ENCODE data around the gene NAMPT. TPM values are rescaled to one million over a fixed set of nuclear protein-coding genes. Genes with fewer than 3 reads are reported as not detected.

The NAMPT gene
- total RNA-seq, 8 experiments from 2014 or later: 24.0 to 138 (median 80.6) TPM

DNA sequence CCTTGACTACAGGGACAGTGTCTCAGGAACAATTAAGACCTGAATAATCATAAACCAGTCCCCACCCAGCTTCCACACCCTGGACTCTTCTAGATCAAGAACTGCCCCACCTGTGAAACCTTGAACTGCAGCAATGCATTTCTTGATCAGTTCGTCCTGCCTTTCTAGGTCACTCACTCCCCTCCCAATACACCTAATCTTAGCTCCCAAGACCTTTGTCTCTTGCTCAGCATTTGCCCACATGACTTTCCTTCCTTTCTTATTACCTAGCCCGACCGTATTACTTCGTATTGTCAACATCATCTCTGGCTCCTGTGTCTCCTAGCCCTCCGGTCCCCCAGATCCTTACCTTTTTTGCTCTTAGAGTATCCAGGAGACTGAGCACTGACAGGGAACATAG, 5.5 kb upstream of the NAMPT start:
- Histone ChIP-seq H3K4me1 (replicated peaks in 1 of 2) (peaks cover 6 to 9% of the 10 kb centered on the region in 2 donors), H3K4me3 (no peak overlapping the region), H3K27ac (no peak overlapping the region)
- ATAC-seq (replicated peaks in 6 of 8): no peak
- in situ Hi-C loops (cut with MboI; ENCODE audit: low pct_unique_long_range_greater_than_20kb in 2 of 9, low sequenced_read_pairs in 9 of 9, unreplicated experiment in 9 of 9): loop anchor here in 1 of 9 experiments (25.0 kb wide), 1 partner anchor 172 kb away; no protein-coding TSS in a partner anchor
- WGBS, 10 experiments: 87 to 100% (median 93%) methylated on average over 1 to 5 of the region's 5 CpGs; no CpG with 5 or more reads in 1 of the 10 experiments

DNA sequence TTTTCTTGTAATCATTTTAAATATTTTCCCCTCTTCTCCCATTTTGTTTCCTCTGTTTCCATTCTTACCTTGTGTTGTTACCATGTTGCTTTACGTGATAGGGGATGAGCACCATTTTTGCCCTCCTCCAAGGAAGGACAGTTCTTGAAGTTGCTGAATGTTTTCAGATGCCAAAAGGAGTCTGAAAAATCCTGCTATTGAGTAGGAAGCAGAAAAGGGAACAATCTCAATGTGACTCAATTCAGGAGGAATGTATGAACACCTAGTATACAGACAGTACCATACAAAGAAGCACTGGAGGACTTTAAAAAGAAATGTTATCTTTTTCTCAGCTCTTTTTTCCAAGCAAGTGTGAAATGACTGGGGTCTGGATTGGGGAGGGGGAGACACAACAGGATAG, 5.1 kb upstream of the NAMPT start:
- WGBS, 10 experiments: 0 to 33% (median 0%) methylated on average over 1 of the region's 1 CpG; no CpG with 5 or more reads in 2 of the 10 experiments
- in situ Hi-C loops (cut with MboI; ENCODE audit: low pct_unique_long_range_greater_than_20kb in 2 of 9, low sequenced_read_pairs in 9 of 9, unreplicated experiment in 9 of 9): loop anchor here in 1 of 9 experiments (25.0 kb wide), 1 partner anchor 172 kb away; no protein-coding TSS in a partner anchor
- no peak for ATAC-seq (replicated peaks in 6 of 8)
- Histone ChIP-seq H3K27ac (no peak overlapping the region), H3K4me3 (no peak overlapping the region), H3K4me1 (replicated peaks in 1 of 2) (peaks cover 6 to 9% of the 10 kb centered on the region in 2 donors)

GRCh38 chr7:106288263-106288662, 3.5 kb upstream of the NAMPT start:
- in situ Hi-C loops (cut with MboI; ENCODE audit: low pct_unique_long_range_greater_than_20kb in 2 of 9, low sequenced_read_pairs in 9 of 9, unreplicated experiment in 9 of 9): loop anchor here in 1 of 9 experiments (25.0 kb wide), 1 partner anchor 174 kb away; no protein-coding TSS in a partner anchor
- WGBS, 10 experiments: 71 to 100% (median 84%) methylated on average over 2 to 7 of the region's 7 CpGs

GRCh38 chr7:106287786-106288185, 3.0 kb upstream of the NAMPT start:
- in situ Hi-C loops (cut with MboI; ENCODE audit: low pct_unique_long_range_greater_than_20kb in 2 of 9, low sequenced_read_pairs in 9 of 9, unreplicated experiment in 9 of 9): loop anchor here in 1 of 9 experiments (25.0 kb wide), 1 partner anchor 175 kb away; no protein-coding TSS in a partner anchor
- WGBS, 10 experiments: 60 to 100% (median 90%) methylated on average over 1 to 3 of the region's 3 CpGs; no CpG with 5 or more reads in 2 of the 10 experiments
- peaks cover 6 to 9% of the 10 kb centered on the region in 2 donors for H3K4me1 ChIP-seq (replicated peaks in 1 of 2)
- H3K27ac ChIP-seq: no peak overlapping the region
- no peak overlapping the region for H3K4me3 ChIP-seq
- ATAC-seq (replicated peaks in 6 of 8): no peak

More at GRCh38 chr7:106288263-106288662, 3.5 kb upstream of the NAMPT start:
- peaks cover 6 to 9% of the 10 kb centered on the region in 2 donors for H3K4me1 ChIP-seq (replicated peaks in 1 of 2)
- H3K4me3 ChIP-seq: no peak overlapping the region
- no peak overlapping the region for H3K27ac ChIP-seq
- no peak for ATAC-seq (replicated peaks in 6 of 8)

DNA sequence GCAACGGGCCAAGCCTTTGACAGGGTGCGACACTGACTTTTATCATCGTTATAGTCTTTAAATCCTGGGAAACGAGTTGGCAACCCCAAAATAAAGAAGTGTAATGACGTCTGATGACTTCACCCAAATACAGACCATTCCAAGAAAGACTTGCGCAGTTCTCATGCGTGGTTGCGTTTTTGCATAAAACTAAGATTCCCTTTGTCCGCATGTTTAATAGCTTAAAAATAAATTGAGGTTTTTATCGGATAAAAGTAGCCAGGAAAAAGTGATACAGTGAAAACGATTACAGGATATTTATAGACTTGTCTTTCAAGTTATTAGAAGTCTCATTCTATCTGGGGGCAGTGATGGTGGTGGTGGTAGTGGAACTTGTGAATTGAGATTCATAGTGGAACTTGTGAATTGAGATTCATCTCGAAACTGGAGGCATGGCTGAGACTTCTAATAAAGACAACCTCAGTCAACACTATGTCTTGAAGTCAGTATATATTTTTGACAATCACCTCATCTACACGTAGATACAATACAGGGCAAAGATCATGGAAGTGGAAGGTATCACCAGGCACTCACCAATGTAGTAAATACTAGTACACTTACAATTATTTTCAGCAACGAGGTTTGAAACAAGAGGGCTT, 1.2 kb upstream of the NAMPT start:
- 14 to 55% (median 25%) methylated on average over 5 to 14 of the region's 14 CpGs; no CpG with 5 or more reads in 1 of the 10 experiments for WGBS, 10 experiments
- Histone ChIP-seq H3K4me1 (replicated peaks in 1 of 2) (peaks cover 11 to 16% of the 10 kb centered on the region in 2 donors), H3K4me3 (peak overlapping the region; percentile 47 to 65 (median 50)), H3K27ac (peak overlapping the region; percentile 91 to 92)
- in situ Hi-C loops (cut with MboI; ENCODE audit: low pct_unique_long_range_greater_than_20kb in 2 of 9, low sequenced_read_pairs in 9 of 9, unreplicated experiment in 9 of 9): loop anchor here in 1 of 9 experiments (25.0 kb wide), 1 partner anchor 176 kb away; no protein-coding TSS in a partner anchor
- ATAC-seq (replicated peaks in 6 of 8): no peak

- in situ Hi-C loops (cut with MboI; ENCODE audit: low pct_unique_long_range_greater_than_20kb in 2 of 9, low sequenced_read_pairs in 9 of 9, unreplicated experiment in 9 of 9): loop anchor here in 1 of 9 experiments (25.0 kb wide), 1 partner anchor 177 kb away; no protein-coding TSS in a partner anchor
- 0 to 6% (median 0%) methylated on average over 1 to 9 of the region's 70 CpGs; no CpG with 5 or more reads in 3 of the 10 experiments for WGBS, 10 experiments
- Histone ChIP-seq H3K4me1 (replicated peaks in 1 of 2) (peaks cover 11 to 16% of the 10 kb centered on the region in 2 donors), H3K27ac (peak overlapping the region; percentile 91 to 92), H3K4me3 (peak overlapping the region; percentile 47 to 65 (median 50))
- peak; percentile 65 to 88 (median 85) for ATAC-seq (replicated peaks in 6 of 8)
Observed at GRCh38 chr7:106285051-106285854, 470 bp upstream of the NAMPT start.

DNA sequence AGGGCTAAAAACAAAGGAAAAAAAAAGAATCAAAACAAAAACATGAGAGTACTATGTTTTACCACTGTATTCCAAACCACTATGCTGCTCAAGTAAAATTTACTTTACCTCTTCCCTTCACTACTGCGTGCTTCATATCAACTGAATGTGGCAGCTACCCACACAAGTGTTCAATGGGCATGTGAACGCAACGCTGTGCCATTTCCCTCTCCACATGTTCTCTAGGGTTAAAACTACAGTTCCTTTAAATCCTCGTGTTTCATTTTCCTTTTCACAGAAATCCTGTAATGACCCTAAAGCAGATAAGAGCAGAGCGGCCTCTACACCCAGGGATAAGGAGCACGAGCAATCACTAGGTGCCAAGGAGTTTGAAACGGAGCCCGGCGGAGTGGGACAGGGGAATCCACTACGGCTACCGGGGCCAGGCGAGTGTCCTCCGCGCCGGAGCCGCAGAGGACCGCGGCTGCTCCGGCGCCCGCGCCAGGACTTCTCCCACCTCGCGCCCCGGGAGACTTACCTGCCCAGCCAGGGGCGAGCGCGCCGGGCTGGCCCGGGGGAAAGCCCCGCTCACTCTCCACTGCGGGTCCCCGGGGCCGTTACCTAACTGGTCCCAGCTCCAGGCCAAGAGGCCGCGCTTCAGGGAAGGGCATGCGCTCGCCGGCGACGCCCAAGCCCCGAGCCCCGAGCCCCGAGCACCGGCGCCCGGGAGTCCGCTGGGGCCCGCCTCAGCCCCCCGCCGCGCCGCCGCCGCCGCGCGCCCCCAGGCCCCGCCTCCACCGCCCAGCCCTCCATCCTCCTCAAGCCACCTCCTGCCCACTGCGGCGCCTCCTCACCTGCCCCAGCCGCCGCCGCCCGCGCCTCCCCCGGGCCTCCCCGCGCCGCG, 711 bp downstream of the NAMPT start:
- peak; percentile 7 to 51 (median 40) for ATAC-seq (replicated peaks in 6 of 8)
- WGBS, 10 experiments: 0 to 4% (median 0%) methylated on average over 1 to 15 of the region's 72 CpGs; no CpG with 5 or more reads in 1 of the 10 experiments
- Histone ChIP-seq H3K4me1 (replicated peaks in 1 of 2) (peaks cover 11 to 16% of the 10 kb centered on the region in 2 donors), H3K4me3 (peak overlapping the region; percentile 47 to 65 (median 50)), H3K27ac (peak overlapping the region; percentile 83 to 88)
- in situ Hi-C loops (cut with MboI; ENCODE audit: low pct_unique_long_range_greater_than_20kb in 2 of 9, low sequenced_read_pairs in 9 of 9, unreplicated experiment in 9 of 9): loop anchor here in 1 of 9 experiments (25.0 kb wide), 1 partner anchor 178 kb away; no protein-coding TSS in a partner anchor

DNA sequence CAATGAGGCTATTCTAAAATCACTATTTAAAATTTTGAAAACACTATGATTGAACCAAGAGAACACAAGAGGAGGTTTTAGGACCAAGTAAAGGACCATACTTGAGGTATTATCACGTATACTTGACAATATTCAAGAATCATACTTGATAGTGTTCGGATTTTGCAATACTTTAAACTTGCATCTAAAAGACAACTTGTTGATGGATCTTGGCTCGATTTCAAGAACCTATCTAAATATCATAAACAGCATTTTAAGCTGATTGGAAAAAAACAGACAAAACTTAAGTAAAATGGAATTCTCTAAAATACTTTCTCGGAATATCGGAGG, 1.3 kb downstream of the NAMPT start:
- in situ Hi-C loops (cut with MboI; ENCODE audit: low pct_unique_long_range_greater_than_20kb in 2 of 9, low sequenced_read_pairs in 9 of 9, unreplicated experiment in 9 of 9): loop anchor here in 1 of 9 experiments (25.0 kb wide), 1 partner anchor 179 kb away; no protein-coding TSS in a partner anchor
- WGBS, 10 experiments: 3 to 22% (median 10%) methylated on average over 3 to 5 of the region's 5 CpGs
- no peak overlapping the region for H3K27ac ChIP-seq
- peaks cover 11 to 16% of the 10 kb centered on the region in 2 donors for H3K4me1 ChIP-seq (replicated peaks in 1 of 2)
- H3K4me3 ChIP-seq: peak overlapping the region; percentile 47 to 65 (median 50)
- no peak for ATAC-seq (replicated peaks in 6 of 8)

GRCh38 chr7:106282852-106283251, 1.9 kb downstream of the NAMPT start:
- Histone ChIP-seq H3K4me1 (replicated peaks in 1 of 2) (peaks cover 11 to 18% of the 10 kb centered on the region in 2 donors), H3K27ac (no peak overlapping the region), H3K4me3 (peak overlapping the region in 3 of 5 donors; percentile 49 to 65 (median 62))
- 46 to 88% (median 76%) methylated on average over 2 to 3 of the region's 3 CpGs for WGBS, 10 experiments
- in situ Hi-C loops (cut with MboI; ENCODE audit: low pct_unique_long_range_greater_than_20kb in 2 of 9, low sequenced_read_pairs in 9 of 9, unreplicated experiment in 9 of 9): loop anchor here in 1 of 9 experiments (25.0 kb wide), 1 partner anchor 179 kb away; no protein-coding TSS in a partner anchor
- no peak for ATAC-seq (replicated peaks in 6 of 8)

- H3K27ac ChIP-seq: no peak overlapping the region
- peak overlapping the region in 2 of 5 donors; percentile 62 to 65 for H3K4me3 ChIP-seq
- no peak for ATAC-seq (replicated peaks in 6 of 8)
- in situ Hi-C loops (cut with MboI; ENCODE audit: low pct_unique_long_range_greater_than_20kb in 2 of 9, low sequenced_read_pairs in 9 of 9, unreplicated experiment in 9 of 9): loop anchor here in 1 of 9 experiments (25.0 kb wide), 1 partner anchor 180 kb away; no protein-coding TSS in a partner anchor
- 60 to 100% (median 88%) methylated on average over 1 to 6 of the region's 6 CpGs; no CpG with 5 or more reads in 2 of the 10 experiments for WGBS, 10 experiments
- peaks cover 11 to 18% of the 10 kb centered on the region in 2 donors for H3K4me1 ChIP-seq (replicated peaks in 1 of 2)
Observed at GRCh38 chr7:106282390-106282789, 2.4 kb downstream of the NAMPT start.

DNA sequence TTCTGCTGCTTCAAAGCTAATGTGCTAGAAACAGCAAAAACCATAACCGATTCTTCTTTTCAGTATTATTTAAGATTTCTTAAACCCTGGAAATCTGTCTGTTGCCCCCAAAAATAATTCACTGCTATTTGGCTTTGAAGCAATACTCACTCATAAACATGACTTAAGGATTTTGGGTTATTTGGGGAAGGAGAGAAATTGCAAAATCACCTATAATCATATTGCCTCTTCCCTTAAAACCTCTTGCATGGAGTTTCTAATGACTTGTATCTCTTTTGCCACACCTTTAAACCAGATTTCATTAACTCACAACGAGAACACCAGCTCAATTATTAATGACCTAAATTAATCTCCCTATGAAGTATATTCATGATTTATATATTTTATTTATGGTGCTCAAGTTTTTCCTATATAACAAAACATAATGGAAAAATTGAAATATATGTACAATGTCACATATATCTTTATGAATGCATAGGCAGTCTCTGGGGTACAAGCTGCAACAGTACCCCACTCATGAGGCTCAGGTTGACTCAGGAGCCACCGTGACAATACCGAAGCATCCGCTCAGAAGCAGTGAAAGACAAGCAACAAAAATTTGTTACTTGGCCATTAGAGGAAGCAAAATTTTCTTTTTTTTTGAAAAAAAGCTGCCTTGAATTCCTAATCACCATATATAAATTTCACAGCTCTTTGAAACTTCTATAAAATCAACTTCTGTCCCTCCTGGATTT, 3.0 kb downstream of the NAMPT start:
- Histone ChIP-seq H3K4me3 (no peak overlapping the region), H3K27ac (no peak overlapping the region), H3K4me1 (replicated peaks in 1 of 2) (peaks cover 11 to 18% of the 10 kb centered on the region in 2 donors)
- 80 to 100% (median 96%) methylated on average over 1 to 5 of the region's 5 CpGs for WGBS, 10 experiments
- ATAC-seq (replicated peaks in 6 of 8): no peak
- in situ Hi-C loops (cut with MboI; ENCODE audit: low pct_unique_long_range_greater_than_20kb in 2 of 9, low sequenced_read_pairs in 9 of 9, unreplicated experiment in 9 of 9): loop anchor here in 1 of 9 experiments (25.0 kb wide), 1 partner anchor 181 kb away; no protein-coding TSS in a partner anchor
